Left ventricle myocardium inferior (tissue), 1 donor: ENCODE data around the gene GOLGA6L26. TPM values are rescaled to one million over a fixed set of nuclear protein-coding genes. Genes with fewer than 3 reads are reported as not detected.
"Not testable (repeated sequence)": the region's sequence is repeated elsewhere in the genome, so short reads cannot be mapped to it uniquely, and the experiment has no call there.

Experiments
- DNase-seq: peaks from one replicate; pipeline ENCODE4 v3.0.0-alpha.2; 2020
- H3K27ac ChIP-seq: fragments of 200-600 bp; replicated peaks from 2 replicates; pipeline ENCODE4 v1.8.0; 2021
- H3K27me3 ChIP-seq: fragments of 200-600 bp; 2 replicates; pipeline ENCODE4 v1.8.0; 2021; ENCODE audit warnings: low read depth
- H3K36me3 ChIP-seq: fragments of 200-600 bp; 2 replicates; pipeline ENCODE4 v1.8.0; 2021
- H3K4me1 ChIP-seq: fragments of 200-600 bp; 2 replicates; pipeline ENCODE4 v1.8.0; 2021
- H3K4me3 ChIP-seq: fragments of 200-600 bp; 2 replicates; pipeline ENCODE4 v1.8.0; 2021; ENCODE audit warnings: mild to moderate bottlenecking, moderate library complexity
- H3K9me3 ChIP-seq: fragments of 200-600 bp; replicated peaks from 2 replicates; pipeline ENCODE4 v1.8.0; 2021
- intact Hi-C: fragments of 100-400 bp; cut with micrococcal nuclease; formaldehyde crosslinking; loops from one replicate; pipeline ENCODE4 v1.11.0; 2022
- total RNA-seq: library from RNA; stranded (reverse); fragmentation: NEBNext Ultra II Directional; extraction: Animal tissue kit (Norgen Biotek cat#: 25700); gene quantifications from one replicate; pipeline ENCODE4 v1.2.1, GENCODE V29; 2021
- TF ChIP-seq, protein P1 (sequence below): fragments of 200-600 bp; IDR thresholded peaks from 2 replicates; pipeline ENCODE4 v1.8.0; 2021; ENCODE audit warnings: antibody characterized with exemption, mild to moderate bottlenecking, borderline replicate concordance
- donor health status: DM: no; HTN: yes; CAD: no; lungs with severe emphysema.

GOLGA6L26 gene
- total RNA-seq, 1 donor from 2014 or later, result not detected

GRCh38 chr15:23370578-23370977 is 36.6 kb upstream of the GOLGA6L26 start:
- Histone ChIP-seq H3K9me3 (no peaks in the 10 kb centered on the region), H3K4me3 (peak overlapping the region; percentile 49), H3K36me3 (no peaks in the 10 kb centered on the region), H3K27me3 (peaks cover 4% of the 10 kb centered on the region), H3K4me1 (peaks cover 16% of the 10 kb centered on the region), H3K27ac (peak overlapping the region; percentile 82)
- TF ChIP-seq, protein P1, sequence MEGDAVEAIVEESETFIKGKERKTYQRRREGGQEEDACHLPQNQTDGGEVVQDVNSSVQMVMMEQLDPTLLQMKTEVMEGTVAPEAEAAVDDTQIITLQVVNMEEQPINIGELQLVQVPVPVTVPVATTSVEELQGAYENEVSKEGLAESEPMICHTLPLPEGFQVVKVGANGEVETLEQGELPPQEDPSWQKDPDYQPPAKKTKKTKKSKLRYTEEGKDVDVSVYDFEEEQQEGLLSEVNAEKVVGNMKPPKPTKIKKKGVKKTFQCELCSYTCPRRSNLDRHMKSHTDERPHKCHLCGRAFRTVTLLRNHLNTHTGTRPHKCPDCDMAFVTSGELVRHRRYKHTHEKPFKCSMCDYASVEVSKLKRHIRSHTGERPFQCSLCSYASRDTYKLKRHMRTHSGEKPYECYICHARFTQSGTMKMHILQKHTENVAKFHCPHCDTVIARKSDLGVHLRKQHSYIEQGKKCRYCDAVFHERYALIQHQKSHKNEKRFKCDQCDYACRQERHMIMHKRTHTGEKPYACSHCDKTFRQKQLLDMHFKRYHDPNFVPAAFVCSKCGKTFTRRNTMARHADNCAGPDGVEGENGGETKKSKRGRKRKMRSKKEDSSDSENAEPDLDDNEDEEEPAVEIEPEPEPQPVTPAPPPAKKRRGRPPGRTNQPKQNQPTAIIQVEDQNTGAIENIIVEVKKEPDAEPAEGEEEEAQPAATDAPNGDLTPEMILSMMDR, result no peak
- intact Hi-C loops, result no loop called here
- no peak for DNase-seq

DNA sequence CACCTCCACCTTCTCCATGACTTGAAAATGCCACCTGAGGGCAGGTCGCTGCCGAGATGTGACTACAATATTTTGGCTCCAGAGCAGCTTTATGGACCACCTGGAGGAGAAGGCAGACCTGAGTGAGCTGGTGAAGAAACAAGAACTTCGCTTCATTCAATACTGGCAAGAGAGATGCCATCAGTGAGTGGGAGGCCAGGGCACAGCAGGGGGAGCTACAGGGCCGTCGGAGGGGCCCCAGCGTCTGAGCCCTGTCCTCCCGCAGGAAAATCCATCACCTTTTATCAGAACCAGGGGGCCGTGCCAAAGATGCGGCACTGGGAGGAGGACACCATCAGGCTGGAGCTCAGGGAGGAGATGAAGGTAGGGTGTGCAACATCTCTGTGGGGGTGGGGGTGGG is 30.3 kb upstream of the GOLGA6L26 start:
- H3K27me3 ChIP-seq, H3K9me3 ChIP-seq, DNase-seq, H3K4me3 ChIP-seq, H3K36me3 ChIP-seq, H3K4me1 ChIP-seq, intact Hi-C loops, H3K27ac ChIP-seq: not testable (repeated sequence)
- TF ChIP-seq, protein P1, result peak; percentile 55

DNA sequence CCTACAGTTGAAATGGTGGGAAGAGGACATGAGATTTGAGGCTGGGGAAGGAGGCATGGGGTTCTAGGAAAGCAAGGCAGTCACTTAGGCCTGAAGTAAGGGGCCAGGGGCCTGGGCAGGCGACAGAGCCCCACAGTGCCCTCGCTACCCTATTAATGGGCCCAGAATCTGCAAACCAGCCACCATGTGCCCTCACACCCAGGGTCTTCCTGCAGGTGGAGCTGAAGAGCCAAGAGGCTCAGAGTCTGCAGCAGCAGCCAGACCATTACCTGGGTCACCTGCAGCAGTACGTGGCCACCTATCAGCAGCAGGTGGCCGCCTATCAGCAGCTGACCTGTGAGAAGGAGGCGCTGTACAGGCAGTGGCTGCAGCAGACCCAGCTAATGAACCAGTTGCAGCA is 28.6 kb upstream of the GOLGA6L26 start:
- H3K27ac ChIP-seq, intact Hi-C loops, H3K9me3 ChIP-seq, H3K4me1 ChIP-seq, H3K27me3 ChIP-seq, H3K4me3 ChIP-seq, H3K36me3 ChIP-seq, DNase-seq: not testable (repeated sequence)
- TF ChIP-seq, protein P1, result peak; percentile 9

GRCh38 chr15:23354448-23354847 is 20.5 kb upstream of the GOLGA6L26 start, which contains the start of gene GOLGA8S:
Gene GOLGA8S (plus strand): TSS chr15:23354748. CDS start chr15:23354810, 62 bp downstream.
- H3K4me3 ChIP-seq, DNase-seq, H3K27ac ChIP-seq, intact Hi-C loops, H3K9me3 ChIP-seq, H3K4me1 ChIP-seq, H3K36me3 ChIP-seq, H3K27me3 ChIP-seq: not testable (repeated sequence)

DNA sequence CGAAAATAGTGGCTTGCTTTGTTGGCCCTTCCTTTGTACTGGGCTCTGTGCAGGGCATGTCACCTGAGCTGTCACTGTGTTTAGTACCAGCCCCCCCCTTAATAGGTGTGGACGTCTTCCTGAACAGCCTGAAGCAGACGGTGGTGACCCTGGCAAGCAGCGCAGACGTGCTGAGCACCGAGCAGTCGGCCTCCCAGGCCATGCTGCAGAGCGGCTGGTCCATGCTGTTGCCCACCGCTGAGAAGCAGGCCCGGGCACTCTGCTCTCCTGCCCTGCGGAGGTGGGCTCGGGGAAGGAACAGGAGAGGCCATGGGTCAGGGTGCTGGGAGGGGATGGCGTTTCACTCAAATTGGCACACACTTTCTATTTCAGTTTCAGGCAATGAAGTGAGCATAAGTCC is 22.8 kb downstream of the GOLGA6L26 start:
- H3K9me3 ChIP-seq, DNase-seq, intact Hi-C loops, H3K27me3 ChIP-seq, H3K4me1 ChIP-seq, H3K27ac ChIP-seq, H3K4me3 ChIP-seq: not testable (repeated sequence)
- H3K36me3 ChIP-seq, result peaks cover 13% of the 10 kb centered on the region

GRCh38 chr15:23305921-23306320 is 28.1 kb downstream of the GOLGA6L26 start:
- H3K9me3 ChIP-seq, H3K4me3 ChIP-seq, H3K36me3 ChIP-seq, DNase-seq, H3K27me3 ChIP-seq, intact Hi-C loops, H3K27ac ChIP-seq: not testable (repeated sequence)
- peaks cover 16% of the 10 kb centered on the region for H3K4me1 ChIP-seq

GRCh38 chr15:23304805-23305204 is 29.2 kb downstream of the GOLGA6L26 start:
- H3K36me3 ChIP-seq, H3K9me3 ChIP-seq, intact Hi-C loops, H3K27me3 ChIP-seq, H3K27ac ChIP-seq, DNase-seq: not testable (repeated sequence)
- Histone ChIP-seq H3K4me3 (peak overlapping the region; percentile 59), H3K4me1 (peaks cover 16% of the 10 kb centered on the region)

GRCh38 chr15:23304267-23304666 is 29.7 kb downstream of the GOLGA6L26 start:
- H3K9me3 ChIP-seq, DNase-seq, intact Hi-C loops, H3K27me3 ChIP-seq, H3K36me3 ChIP-seq, H3K27ac ChIP-seq: not testable (repeated sequence)
- peaks cover 16% of the 10 kb centered on the region for H3K4me1 ChIP-seq
- H3K4me3 ChIP-seq, result peak overlapping the region; percentile 59

GRCh38 chr15:23303654-23304053 is 30.3 kb downstream of the GOLGA6L26 start:
- H3K4me1 ChIP-seq, result peaks cover 16% of the 10 kb centered on the region
- H3K9me3 ChIP-seq, H3K27me3 ChIP-seq, intact Hi-C loops, H3K36me3 ChIP-seq: not testable (repeated sequence)
- H3K27ac ChIP-seq, result peak overlapping the region; percentile 50
- peak overlapping the region; percentile 59 for H3K4me3 ChIP-seq
- DNase-seq, result peak; percentile 20

DNA sequence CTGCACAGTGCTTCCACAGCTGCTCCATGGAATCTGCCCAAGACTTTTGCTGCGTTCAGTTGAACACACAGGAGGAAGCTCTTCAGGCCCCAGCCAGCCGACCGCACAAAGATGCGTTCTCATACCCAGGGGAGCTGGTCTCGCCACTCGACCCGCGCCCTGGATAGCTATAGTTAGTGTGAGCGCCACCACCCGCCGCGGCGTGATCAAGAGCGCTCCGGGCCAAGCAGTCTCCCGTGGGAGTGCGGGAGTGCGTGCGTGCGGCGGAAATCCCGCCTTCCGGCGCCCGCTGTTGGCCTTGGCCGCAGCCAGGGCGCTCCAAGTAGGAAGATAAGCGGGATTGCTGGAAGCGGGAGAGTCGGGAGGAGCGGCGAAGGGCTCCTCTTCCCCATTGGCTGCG is 30.8 kb downstream of the GOLGA6L26 start:
- DNase-seq, intact Hi-C loops, H3K9me3 ChIP-seq, H3K27me3 ChIP-seq, H3K27ac ChIP-seq, H3K36me3 ChIP-seq: not testable (repeated sequence)
- H3K4me1 ChIP-seq, result peaks cover 16% of the 10 kb centered on the region
- peak overlapping the region; percentile 38 for H3K4me3 ChIP-seq
